Mucosa of descending colon (tissue), 3 donors: ENCODE data around the gene JAZF1. TPM values are rescaled to one million over a fixed set of nuclear protein-coding genes. Genes with fewer than 3 reads are reported as not detected.

Experiments used
- ATAC-seq: fragments of 200-7000 bp; cut with Tn5 transposase; one replicate; pipeline ENCODE4 v1.9.1; 2020; ENCODE audit warnings: mild to moderate bottlenecking, moderate library complexity
- DNase-seq, 3 donors: peaks; one replicate each; pipeline ENCODE4 v3.0.0-alpha.2; 2020
- H3K36me3 ChIP-seq: fragments of 200-600 bp; one replicate; pipeline ENCODE4 v1.8.0; 2021; ENCODE audit warnings: low read depth, mild to moderate bottlenecking
- H3K4me1 ChIP-seq: fragments of 200-600 bp; one replicate; pipeline ENCODE4 v1.8.0; 2021; ENCODE audit warnings: low read depth, mild to moderate bottlenecking
- H3K4me3 ChIP-seq: fragments of 200-600 bp; one replicate; pipeline ENCODE4 v1.8.0; 2021; ENCODE audit warnings: mild to moderate bottlenecking
- H3K9me3 ChIP-seq: fragments of 200-600 bp; one replicate; pipeline ENCODE4 v1.8.0; 2021; ENCODE audit warnings: mild to moderate bottlenecking
- CTCF ChIP-seq: fragments of 200-600 bp; IDR thresholded peaks from one replicate; pipeline ENCODE4 v1.8.0; 2022; ENCODE audit warnings: antibody characterized with exemption, mild to moderate bottlenecking
- intact Hi-C, 2 donors: fragments of 100-400 bp; cut with DNase I in 1 of 2; cut with micrococcal nuclease in 1 of 2; formaldehyde crosslinking; loops; one replicate each; pipeline versions ENCODE4 v1.11.0 to v1.11.1; 2022; cut with DNase I, micrococcal nuclease
- total RNA-seq, 3 donors: library from RNA; stranded (reverse); fragmentation: NEBNext Ultra II Directional in 2 of 3; extraction: Animal tissue kit (Norgen Biotek cat#: 25700) in 2 of 3; gene quantifications; one replicate each; pipeline versions ENCODE4 v1.2.1 to v1.2.4, GENCODE V29; 2021 to 2023
- donor health status: DM: no; HTN: no; CAD: no; lungs with moderate emphysema.
- donor health status: DM: no; HTN: no; CAD: no.
- donor health status: DM: no; HTN: yes; CAD: no.

Gene JAZF1
- total RNA-seq, 3 donors from 2014 or later = 4.9 to 68.4 (median 6.4) TPM

- TF ChIP-seq CTCF = no peak
- ATAC-seq = no peak
- no peak overlapping the region for H3K4me3 ChIP-seq
- H3K9me3 ChIP-seq = no peaks in the 10 kb centered on the region
- DNase-seq = no peak
- peaks cover 6% of the 10 kb centered on the region for H3K4me1 ChIP-seq
- H3K36me3 ChIP-seq = no peaks in the 10 kb centered on the region
- intact Hi-C loops = no loop called here
These were observed 28.0 kb downstream of the JAZF1 start for GRCh38 chr7:28152594-28152993.

- no peaks in the 10 kb centered on the region for H3K9me3 ChIP-seq
- no peaks in the 10 kb centered on the region for H3K36me3 ChIP-seq
- H3K4me3 ChIP-seq = no peak overlapping the region
- no peak for TF ChIP-seq CTCF
- peaks cover 6% of the 10 kb centered on the region for H3K4me1 ChIP-seq
- ATAC-seq (no peak), DNase-seq (no peak)
- intact Hi-C loops = no loop called here
These were observed 28.6 kb downstream of the JAZF1 start for GRCh38 chr7:28151965-28152364.

- no peak for TF ChIP-seq CTCF
- H3K4me1 ChIP-seq = no peaks in the 10 kb centered on the region
- H3K9me3 ChIP-seq = no peaks in the 10 kb centered on the region
- ATAC-seq (no peak), DNase-seq (no peak)
- intact Hi-C loops = no loop called here
- no peaks in the 10 kb centered on the region for H3K36me3 ChIP-seq
- H3K4me3 ChIP-seq = no peak overlapping the region
These were observed 31.1 kb downstream of the JAZF1 start for GRCh38 chr7:28149291-28150101.

GRCh38 chr7:28145931-28146330, 34.7 kb downstream of the JAZF1 start:
- no peak for DNase-seq
- no peak overlapping the region for H3K4me3 ChIP-seq
- TF ChIP-seq CTCF = no peak
- no peaks in the 10 kb centered on the region for H3K9me3 ChIP-seq
- H3K36me3 ChIP-seq = no peaks in the 10 kb centered on the region
- ATAC-seq = no peak
- intact Hi-C loops = no loop called here
- no peaks in the 10 kb centered on the region for H3K4me1 ChIP-seq

- H3K4me1 ChIP-seq = no peaks in the 10 kb centered on the region
- no peaks in the 10 kb centered on the region for H3K36me3 ChIP-seq
- DNase-seq (no peak), ATAC-seq (no peak)
- intact Hi-C loops = no loop called here
- no peak overlapping the region for H3K4me3 ChIP-seq
- TF ChIP-seq CTCF = no peak
- no peaks in the 10 kb centered on the region for H3K9me3 ChIP-seq
These were observed 35.4 kb downstream of the JAZF1 start for GRCh38 chr7:28145090-28145626.
